WERI-Rb-1 (cell line): ENCODE data around the gene STK11.

ENCODE experiments used
- DNase-seq: peaks from one replicate; pipeline ENCODE4 v3.0.0-alpha.2; 2020
- H3K27ac ChIP-seq: fragments of 250-450 bp; sonication (Bioruptor Pico); 2 replicates; pipeline ENCODE4 v1.5.1; 2020; ENCODE audit warnings: mild to moderate bottlenecking, moderate library complexity
- H3K27me3 ChIP-seq: fragments of 250-450 bp; sonication (Bioruptor Pico); 2 replicates; pipeline ENCODE4 v1.5.1; 2021; ENCODE audit warnings: mild to moderate bottlenecking, low read depth, moderate library complexity; ENCODE audit not compliant: insufficient read depth, severe bottlenecking
- H3K36me3 ChIP-seq: fragments of 250-450 bp; sonication (Bioruptor Pico); 2 replicates; pipeline ENCODE4 v1.5.1; 2020; ENCODE audit warnings: mild to moderate bottlenecking, moderate library complexity
- H3K4me3 ChIP-seq: 2 replicates; pipeline ENCODE4 v1.5.1; 2011; ENCODE audit warnings: low read depth, mild to moderate bottlenecking, control low read depth, low read length
- H3K9me3 ChIP-seq: fragments of 250-450 bp; sonication (Bioruptor Pico); 2 replicates; pipeline ENCODE4 v1.5.1; 2021; ENCODE audit warnings: mild to moderate bottlenecking, moderate library complexity; ENCODE audit not compliant: severe bottlenecking
- TF ChIP-seq, protein P1 (sequence below): IDR thresholded peaks from 2 replicates; pipeline ENCODE4 v1.5.1; 2011; ENCODE audit warnings: low read depth, mild to moderate bottlenecking, control low read depth, inconsistent platforms, low read length

Gene STK11

DNA sequence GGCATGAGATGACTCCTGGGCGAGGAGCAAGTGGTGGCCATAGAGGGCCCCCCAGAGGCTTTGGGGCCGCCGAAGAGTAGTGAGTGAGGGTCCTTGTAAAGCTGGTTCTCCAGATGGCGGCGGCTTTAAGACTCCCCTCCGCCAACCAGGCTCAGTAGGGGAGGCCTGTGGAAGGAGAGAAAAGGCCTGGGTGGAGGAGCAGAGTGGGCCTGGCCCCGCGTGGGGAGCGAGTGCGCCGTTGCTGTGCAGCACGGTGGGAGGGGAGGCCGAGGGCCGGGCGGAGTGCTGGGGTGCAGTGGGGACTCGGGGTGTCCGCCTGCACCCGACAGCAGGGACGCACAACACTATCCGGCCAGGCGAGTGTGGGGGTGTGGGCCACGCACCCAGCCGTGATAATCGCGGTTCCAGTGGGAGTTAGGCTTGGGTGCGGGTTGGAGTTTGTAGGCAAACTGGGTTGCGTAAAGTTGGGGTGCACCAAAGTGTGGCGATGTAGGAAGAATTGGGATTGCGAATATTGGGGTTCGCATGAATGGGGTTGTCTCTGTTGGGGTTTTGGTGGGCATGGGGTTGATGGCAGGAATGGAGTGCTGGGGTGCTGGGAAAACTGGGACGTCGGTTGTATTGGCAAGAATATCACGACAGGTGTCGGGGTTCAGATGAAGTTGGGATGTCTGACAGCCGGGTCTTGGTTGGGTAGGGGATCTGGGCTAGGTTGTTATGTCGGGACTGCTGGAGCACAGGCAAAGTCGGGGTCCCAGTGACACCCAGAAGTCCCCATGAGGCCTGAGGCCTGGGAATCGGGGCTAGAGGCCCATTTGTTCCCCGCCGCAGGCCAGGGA lies 62.9 kb downstream of the STK11 start:
- peaks cover 38% of the 10 kb centered on the region for H3K36me3 ChIP-seq
- peak overlapping the region; percentile 70 for H3K27ac ChIP-seq
- no peaks in the 10 kb centered on the region for H3K27me3 ChIP-seq
- DNase-seq: no peak
- peak overlapping the region; percentile 54 for H3K4me3 ChIP-seq
- no peaks in the 10 kb centered on the region for H3K9me3 ChIP-seq
- TF ChIP-seq, protein P1, sequence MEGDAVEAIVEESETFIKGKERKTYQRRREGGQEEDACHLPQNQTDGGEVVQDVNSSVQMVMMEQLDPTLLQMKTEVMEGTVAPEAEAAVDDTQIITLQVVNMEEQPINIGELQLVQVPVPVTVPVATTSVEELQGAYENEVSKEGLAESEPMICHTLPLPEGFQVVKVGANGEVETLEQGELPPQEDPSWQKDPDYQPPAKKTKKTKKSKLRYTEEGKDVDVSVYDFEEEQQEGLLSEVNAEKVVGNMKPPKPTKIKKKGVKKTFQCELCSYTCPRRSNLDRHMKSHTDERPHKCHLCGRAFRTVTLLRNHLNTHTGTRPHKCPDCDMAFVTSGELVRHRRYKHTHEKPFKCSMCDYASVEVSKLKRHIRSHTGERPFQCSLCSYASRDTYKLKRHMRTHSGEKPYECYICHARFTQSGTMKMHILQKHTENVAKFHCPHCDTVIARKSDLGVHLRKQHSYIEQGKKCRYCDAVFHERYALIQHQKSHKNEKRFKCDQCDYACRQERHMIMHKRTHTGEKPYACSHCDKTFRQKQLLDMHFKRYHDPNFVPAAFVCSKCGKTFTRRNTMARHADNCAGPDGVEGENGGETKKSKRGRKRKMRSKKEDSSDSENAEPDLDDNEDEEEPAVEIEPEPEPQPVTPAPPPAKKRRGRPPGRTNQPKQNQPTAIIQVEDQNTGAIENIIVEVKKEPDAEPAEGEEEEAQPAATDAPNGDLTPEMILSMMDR: no peak

DNA sequence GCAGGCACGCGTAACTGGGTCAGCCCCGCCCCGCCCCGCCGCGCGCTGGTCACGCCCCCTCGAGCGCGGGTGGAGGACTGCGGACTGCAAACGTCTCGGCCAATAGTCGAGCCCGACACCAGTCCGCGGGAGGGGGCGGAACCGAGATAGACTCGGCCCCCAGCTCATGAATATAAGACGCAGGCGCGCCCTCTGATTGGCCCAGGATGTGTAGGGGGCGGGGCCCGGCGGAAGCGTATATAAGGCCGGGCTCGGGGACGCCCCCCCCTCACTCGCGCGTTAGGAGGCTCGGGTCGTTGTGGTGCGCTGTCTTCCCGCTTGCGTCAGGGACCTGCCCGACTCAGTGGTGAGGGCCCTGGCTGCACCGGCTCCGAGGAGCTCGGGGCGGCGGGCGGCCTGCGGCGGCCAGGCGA lies 63.5 kb downstream of the STK11 start, which contains the start of gene CIRBP:
Gene CIRBP, plus strand, starts transcription at position 268 of the 413 bp plus-strand sequence. CDS start 1,602 bp downstream, outside the sequence.
- H3K36me3 ChIP-seq: peaks cover 44% of the 10 kb centered on the region
- H3K4me3 ChIP-seq: peak within 1 kb of the TSS; percentile 76
- peak within 1 kb of the TSS; percentile 93 for H3K27ac ChIP-seq
- peak; percentile 99 for DNase-seq
- no peaks in the 10 kb centered on the region for H3K27me3 ChIP-seq
- H3K9me3 ChIP-seq: no peaks in the 10 kb centered on the region
- TF ChIP-seq, protein P1: no peak

DNA sequence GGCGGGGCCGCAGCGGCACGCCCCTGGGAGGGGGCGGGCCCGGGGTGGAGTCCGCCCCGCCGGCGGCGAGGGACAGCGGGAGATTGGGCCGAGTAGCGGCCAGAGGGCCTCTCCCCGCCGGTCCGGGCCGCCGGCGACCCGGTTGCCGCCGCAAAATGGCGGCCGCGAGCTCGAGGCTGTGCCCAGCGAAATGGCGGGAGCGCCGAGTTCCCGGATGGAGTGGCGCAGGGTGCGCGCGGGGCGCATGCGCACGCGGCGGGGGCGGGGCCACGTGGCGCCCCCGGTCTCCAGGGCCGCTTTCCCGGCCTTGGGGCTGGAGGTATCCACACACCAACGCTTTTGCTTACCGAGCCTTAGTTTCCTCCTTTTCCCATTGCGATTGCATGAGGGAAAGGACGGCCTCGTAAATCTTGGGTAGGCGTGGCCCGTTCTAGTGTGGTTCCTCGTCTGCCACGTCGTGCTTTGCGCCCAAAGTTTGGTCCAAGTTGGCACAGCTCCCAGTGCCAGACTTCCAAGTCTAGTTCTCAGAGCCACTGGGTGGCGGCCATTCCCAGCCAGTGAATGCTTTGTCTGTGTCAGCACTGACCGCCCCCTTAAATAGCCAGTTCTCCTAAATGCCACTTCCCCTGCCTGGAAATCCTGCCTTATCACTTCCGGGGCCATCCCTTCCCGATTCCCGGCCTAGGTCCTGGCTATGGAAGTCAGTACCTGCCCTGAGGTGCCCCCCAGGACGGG lies 64.1 kb downstream of the STK11 start:
- DNase-seq: peak; percentile 86
- H3K4me3 ChIP-seq: peak overlapping the region; percentile 76
- TF ChIP-seq, protein P1: no peak
- H3K36me3 ChIP-seq: peaks cover 50% of the 10 kb centered on the region
- no peaks in the 10 kb centered on the region for H3K27me3 ChIP-seq
- H3K9me3 ChIP-seq: no peaks in the 10 kb centered on the region
- peak overlapping the region; percentile 93 for H3K27ac ChIP-seq

DNA sequence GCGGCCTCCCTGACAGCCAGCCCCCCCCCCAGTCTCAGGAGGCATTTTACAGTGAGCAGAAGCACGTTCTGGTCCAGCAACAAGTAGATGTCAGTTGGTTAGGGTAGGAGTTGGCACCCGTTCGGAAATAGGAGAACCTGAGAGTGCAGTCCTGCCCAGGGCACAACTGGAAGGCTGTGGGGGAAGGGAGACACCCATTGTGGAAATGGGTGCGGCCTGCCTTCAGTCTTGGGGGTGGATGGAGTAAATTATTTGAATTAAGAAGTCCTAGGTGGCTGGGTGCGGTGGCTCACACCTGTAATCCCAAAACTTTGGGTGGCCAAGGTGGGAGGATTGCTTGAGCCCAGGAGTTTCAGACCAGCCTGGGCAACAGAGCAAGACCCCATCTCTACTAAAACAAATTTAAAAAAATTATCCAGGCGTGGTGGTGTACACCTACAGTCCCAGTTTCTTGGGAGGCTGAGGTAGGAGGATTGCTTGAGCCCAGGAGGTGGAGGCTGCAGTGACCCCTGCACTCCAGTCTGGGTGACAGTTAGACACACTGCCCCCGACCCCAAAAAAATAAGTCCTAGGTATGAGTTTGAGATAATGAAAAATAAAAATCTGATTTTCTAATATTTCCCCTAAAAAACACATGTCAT lies 64.8 kb downstream of the STK11 start:
- Histone ChIP-seq H3K9me3 (no peaks in the 10 kb centered on the region), H3K36me3 (peaks cover 56% of the 10 kb centered on the region), H3K4me3 (peak overlapping the region; percentile 76), H3K27ac (peak overlapping the region; percentile 93), H3K27me3 (no peaks in the 10 kb centered on the region)
- TF ChIP-seq, protein P1: no peak
- no peak for DNase-seq

DNA sequence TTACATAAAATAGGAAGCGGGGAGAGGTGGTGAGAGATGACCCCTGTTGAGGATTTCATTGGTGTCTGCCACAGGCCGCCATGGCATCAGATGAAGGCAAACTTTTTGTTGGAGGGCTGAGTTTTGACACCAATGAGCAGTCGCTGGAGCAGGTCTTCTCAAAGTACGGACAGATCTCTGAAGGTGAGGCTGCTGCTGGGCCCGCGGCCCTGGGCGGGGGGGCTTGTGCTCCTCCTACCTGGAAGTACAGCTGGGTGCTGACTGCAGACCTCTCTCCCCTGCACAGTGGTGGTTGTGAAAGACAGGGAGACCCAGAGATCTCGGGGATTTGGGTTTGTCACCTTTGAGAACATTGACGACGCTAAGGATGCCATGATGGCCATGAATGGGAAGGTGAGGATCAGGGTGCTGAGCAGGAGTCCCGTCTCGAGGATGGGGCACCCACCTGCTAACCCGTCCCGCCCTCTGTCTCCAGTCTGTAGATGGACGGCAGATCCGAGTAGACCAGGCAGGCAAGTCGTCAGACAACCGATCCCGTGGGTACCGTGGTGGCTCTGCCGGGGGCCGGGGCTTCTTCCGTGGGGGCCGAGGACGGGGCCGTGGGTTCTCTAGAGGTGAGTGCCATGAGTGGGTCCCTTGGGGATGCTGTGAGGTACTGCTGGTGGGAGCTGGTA lies 65.4 kb downstream of the STK11 start:
- TF ChIP-seq, protein P1: no peak
- no peak overlapping the region for H3K4me3 ChIP-seq
- no peak for DNase-seq
- H3K9me3 ChIP-seq: no peaks in the 10 kb centered on the region
- H3K36me3 ChIP-seq: peaks cover 56% of the 10 kb centered on the region
- H3K27me3 ChIP-seq: no peaks in the 10 kb centered on the region
- peak overlapping the region; percentile 93; the same call in 1 of the 2 replicates for H3K27ac ChIP-seq
